Panc1 (cell line): Measurements from ENCODE around the gene MTSS2.

ENCODE experiments used
- POLR2AphosphoS5 ChIP-seq: IDR thresholded peaks from 2 replicates; pipeline ENCODE4 v1.6.1; 2012; ENCODE audit warnings: mild to moderate bottlenecking, low read depth, low read length, moderate library complexity
- TF ChIP-seq, protein P1 (sequence below): fragments of 450-650 bp; IDR thresholded peaks from 2 replicates; pipeline ENCODE4 v1.5.1; 2017; ENCODE audit warnings: mild to moderate bottlenecking
- TF ChIP-seq, protein P2 (sequence below), 2 experiments: IDR thresholded peaks; 2 replicates each; pipeline ENCODE4 v1.6.1; 2011 to 2012; ENCODE audit warnings: low read depth in 2 of 2, control low read depth in 1 of 2, low read length in 1 of 2, mild to moderate bottlenecking in 1 of 2, moderate library complexity in 1 of 2; ENCODE audit not compliant: insufficient read depth in 1 of 2

DNA sequence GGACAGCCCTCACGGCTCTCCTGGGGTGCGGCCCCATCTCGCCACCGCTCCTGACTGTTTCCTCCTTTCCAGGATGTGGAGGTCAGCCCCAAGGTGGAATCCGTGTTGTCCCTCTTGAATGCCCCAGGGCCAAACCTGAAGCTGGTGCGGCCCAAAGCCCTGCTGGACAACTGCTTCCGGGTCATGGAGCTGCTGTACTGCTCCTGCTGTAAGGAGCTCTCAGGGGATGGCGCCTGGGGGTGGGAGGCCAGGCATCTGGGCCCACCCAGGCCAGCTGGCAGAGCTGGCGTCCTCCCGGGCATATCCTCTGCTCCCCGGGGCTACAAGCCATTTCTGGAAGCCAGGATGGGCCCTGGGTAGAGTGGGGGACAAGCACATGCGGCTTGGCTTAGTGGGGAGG lies 26.3 kb downstream of the MTSS2 start:
- TF ChIP-seq, protein P1, sequence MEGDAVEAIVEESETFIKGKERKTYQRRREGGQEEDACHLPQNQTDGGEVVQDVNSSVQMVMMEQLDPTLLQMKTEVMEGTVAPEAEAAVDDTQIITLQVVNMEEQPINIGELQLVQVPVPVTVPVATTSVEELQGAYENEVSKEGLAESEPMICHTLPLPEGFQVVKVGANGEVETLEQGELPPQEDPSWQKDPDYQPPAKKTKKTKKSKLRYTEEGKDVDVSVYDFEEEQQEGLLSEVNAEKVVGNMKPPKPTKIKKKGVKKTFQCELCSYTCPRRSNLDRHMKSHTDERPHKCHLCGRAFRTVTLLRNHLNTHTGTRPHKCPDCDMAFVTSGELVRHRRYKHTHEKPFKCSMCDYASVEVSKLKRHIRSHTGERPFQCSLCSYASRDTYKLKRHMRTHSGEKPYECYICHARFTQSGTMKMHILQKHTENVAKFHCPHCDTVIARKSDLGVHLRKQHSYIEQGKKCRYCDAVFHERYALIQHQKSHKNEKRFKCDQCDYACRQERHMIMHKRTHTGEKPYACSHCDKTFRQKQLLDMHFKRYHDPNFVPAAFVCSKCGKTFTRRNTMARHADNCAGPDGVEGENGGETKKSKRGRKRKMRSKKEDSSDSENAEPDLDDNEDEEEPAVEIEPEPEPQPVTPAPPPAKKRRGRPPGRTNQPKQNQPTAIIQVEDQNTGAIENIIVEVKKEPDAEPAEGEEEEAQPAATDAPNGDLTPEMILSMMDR, result no peak
- no peak for TF ChIP-seq POLR2AphosphoS5
- TF ChIP-seq, protein P2, sequence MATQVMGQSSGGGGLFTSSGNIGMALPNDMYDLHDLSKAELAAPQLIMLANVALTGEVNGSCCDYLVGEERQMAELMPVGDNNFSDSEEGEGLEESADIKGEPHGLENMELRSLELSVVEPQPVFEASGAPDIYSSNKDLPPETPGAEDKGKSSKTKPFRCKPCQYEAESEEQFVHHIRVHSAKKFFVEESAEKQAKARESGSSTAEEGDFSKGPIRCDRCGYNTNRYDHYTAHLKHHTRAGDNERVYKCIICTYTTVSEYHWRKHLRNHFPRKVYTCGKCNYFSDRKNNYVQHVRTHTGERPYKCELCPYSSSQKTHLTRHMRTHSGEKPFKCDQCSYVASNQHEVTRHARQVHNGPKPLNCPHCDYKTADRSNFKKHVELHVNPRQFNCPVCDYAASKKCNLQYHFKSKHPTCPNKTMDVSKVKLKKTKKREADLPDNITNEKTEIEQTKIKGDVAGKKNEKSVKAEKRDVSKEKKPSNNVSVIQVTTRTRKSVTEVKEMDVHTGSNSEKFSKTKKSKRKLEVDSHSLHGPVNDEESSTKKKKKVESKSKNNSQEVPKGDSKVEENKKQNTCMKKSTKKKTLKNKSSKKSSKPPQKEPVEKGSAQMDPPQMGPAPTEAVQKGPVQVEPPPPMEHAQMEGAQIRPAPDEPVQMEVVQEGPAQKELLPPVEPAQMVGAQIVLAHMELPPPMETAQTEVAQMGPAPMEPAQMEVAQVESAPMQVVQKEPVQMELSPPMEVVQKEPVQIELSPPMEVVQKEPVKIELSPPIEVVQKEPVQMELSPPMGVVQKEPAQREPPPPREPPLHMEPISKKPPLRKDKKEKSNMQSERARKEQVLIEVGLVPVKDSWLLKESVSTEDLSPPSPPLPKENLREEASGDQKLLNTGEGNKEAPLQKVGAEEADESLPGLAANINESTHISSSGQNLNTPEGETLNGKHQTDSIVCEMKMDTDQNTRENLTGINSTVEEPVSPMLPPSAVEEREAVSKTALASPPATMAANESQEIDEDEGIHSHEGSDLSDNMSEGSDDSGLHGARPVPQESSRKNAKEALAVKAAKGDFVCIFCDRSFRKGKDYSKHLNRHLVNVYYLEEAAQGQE (IDR thresholded peaks at IDR 0.05; ENCODE audit: insufficient read depth in 1 of 2, low read depth in 2 of 2, low read length in 1 of 2), result no peak
